Measurements from ENCODE around the gene PPFIA1. TPM values are rescaled to one million over a fixed set of nuclear protein-coding genes. Genes with fewer than 3 reads are reported as not detected.

Gene PPFIA1
- total and polyA plus RNA-seq, 2 of the 13 experiments (the other 11 are each of a cell fraction or from before 2014, with no cell fraction given) = 29.9 to 45.2 TPM

DNA sequence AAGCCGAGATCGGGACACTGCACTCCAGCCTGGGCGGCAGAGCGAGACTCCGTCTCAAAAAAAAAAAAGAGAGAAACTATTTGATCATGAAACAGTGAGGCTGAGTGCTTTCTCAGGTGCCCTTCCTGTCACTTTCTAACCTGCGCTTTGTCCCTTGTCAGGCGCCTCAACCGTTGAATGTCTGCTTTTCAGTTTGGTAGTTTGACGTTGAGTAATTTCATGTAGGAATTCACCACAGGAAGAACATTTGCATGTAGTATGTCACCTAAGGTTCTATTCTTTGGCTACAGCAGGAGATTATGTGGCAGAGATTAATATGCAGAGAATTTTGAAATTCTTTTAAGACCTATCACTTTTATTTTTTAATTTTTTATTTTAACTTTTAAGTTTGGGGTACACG lies 57.2 kb downstream of the PPFIA1 start:
- H3K27ac ChIP-seq (ENCODE audit: extremely low read length, insufficient read depth, low read length) = no peak overlapping the region
- ChIA-PET POLR2A (no interaction called here), CTCF (ENCODE audit: low intra/inter-chr PET ratio, low total read pairs) (no interaction called here)
- in situ Hi-C loops (cut with HindIII; ENCODE audit: extremely low pct_ligation_motif_present, low pct_unique_long_range_greater_than_20kb) (no loop called here), intact Hi-C loops (cut with micrococcal nuclease; ENCODE audit: unreplicated experiment) (no loop called here)
- no peaks in the 10 kb centered on the region for H3K4me1 ChIP-seq (ENCODE audit: insufficient read depth, low read length)
- H3K4me3 ChIP-seq (replicated peaks in 1 of 3; ENCODE audit: insufficient read depth in 1 of 3, low read depth in 2 of 3, low read length in 3 of 3) = no peak overlapping the region
- ATAC-seq = no peak
- H3K79me2 ChIP-seq (ENCODE audit: insufficient read depth, low read length) = no peaks in the 10 kb centered on the region
- no peaks in the 10 kb centered on the region for H3K9me3 ChIP-seq (ENCODE audit: low read length)
- no peaks in the 10 kb centered on the region for H4K20me1 ChIP-seq (ENCODE audit: insufficient read depth, low read length)
- 99% methylated on average over 10 of the region's 10 CpGs for WGBS (ENCODE audit: low lambda C conversion rate)
- no TSS peak for BruUV-seq (replicated peaks)
- no peak for DNase-seq (ENCODE audit: low spot score)
- peaks cover 22 to 72% of the 10 kb centered on the region in 2 experiments for H3K36me3 ChIP-seq (replicated peaks in 1 of 2; ENCODE audit: control insufficient read depth in 1 of 2, insufficient read depth in 2 of 2, low read length in 2 of 2)
- no peaks in the 10 kb centered on the region for H3K27me3 ChIP-seq (ENCODE audit: control insufficient read depth in 1 of 2, insufficient read depth in 2 of 2, low read length in 2 of 2)
- H2AFZ ChIP-seq (ENCODE audit: low read length) = no peak overlapping the region
- H3K9ac ChIP-seq (ENCODE audit: insufficient read depth, low read depth, low read length) = no peak overlapping the region
- no peak overlapping the region for H3K4me2 ChIP-seq (ENCODE audit: low read depth, low read length)
- no peak for FAIRE-seq
- TF ChIP-seq, protein P1, sequence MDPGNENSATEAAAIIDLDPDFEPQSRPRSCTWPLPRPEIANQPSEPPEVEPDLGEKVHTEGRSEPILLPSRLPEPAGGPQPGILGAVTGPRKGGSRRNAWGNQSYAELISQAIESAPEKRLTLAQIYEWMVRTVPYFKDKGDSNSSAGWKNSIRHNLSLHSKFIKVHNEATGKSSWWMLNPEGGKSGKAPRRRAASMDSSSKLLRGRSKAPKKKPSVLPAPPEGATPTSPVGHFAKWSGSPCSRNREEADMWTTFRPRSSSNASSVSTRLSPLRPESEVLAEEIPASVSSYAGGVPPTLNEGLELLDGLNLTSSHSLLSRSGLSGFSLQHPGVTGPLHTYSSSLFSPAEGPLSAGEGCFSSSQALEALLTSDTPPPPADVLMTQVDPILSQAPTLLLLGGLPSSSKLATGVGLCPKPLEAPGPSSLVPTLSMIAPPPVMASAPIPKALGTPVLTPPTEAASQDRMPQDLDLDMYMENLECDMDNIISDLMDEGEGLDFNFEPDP (CRISPR knock-in tag; conservative IDR thresholded peaks at IDR 0.05) = no peak
- TF ChIP-seq ZNF335 (CRISPR knock-in tag; IDR thresholded peaks at IDR 0.05) (no peak), GATAD2A (CRISPR knock-in tag; IDR thresholded peaks at IDR 0.05) (no peak), ZNF746 (CRISPR knock-in tag; IDR thresholded peaks at IDR 0.05) (no peak), KLF16 (CRISPR knock-in tag; IDR thresholded peaks at IDR 0.05) (no peak), JUN (CRISPR knock-in tag; IDR thresholded peaks at IDR 0.05) (no peak), ZBTB42 (CRISPR knock-in tag; IDR thresholded peaks at IDR 0.05) (no peak), SP4 (CRISPR knock-in tag; IDR thresholded peaks at IDR 0.05) (no peak), SRSF1 (optimal IDR thresholded peaks at IDR 0.05; ENCODE audit: low read depth, low read length) (no peak), THYN1 (CRISPR knock-in tag; IDR thresholded peaks at IDR 0.05; ENCODE audit: borderline replicate concordance, low read depth) (no peak), AHR (CRISPR knock-in tag; IDR thresholded peaks at IDR 0.05) (no peak)
- TF ChIP-seq, protein P2, sequence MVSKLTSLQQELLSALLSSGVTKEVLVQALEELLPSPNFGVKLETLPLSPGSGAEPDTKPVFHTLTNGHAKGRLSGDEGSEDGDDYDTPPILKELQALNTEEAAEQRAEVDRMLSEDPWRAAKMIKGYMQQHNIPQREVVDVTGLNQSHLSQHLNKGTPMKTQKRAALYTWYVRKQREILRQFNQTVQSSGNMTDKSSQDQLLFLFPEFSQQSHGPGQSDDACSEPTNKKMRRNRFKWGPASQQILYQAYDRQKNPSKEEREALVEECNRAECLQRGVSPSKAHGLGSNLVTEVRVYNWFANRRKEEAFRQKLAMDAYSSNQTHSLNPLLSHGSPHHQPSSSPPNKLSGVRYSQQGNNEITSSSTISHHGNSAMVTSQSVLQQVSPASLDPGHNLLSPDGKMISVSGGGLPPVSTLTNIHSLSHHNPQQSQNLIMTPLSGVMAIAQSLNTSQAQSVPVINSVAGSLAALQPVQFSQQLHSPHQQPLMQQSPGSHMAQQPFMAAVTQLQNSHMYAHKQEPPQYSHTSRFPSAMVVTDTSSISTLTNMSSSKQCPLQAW (CRISPR knock-in tag; IDR thresholded peaks at IDR 0.05) = no peak
- TF ChIP-seq, protein P3, sequence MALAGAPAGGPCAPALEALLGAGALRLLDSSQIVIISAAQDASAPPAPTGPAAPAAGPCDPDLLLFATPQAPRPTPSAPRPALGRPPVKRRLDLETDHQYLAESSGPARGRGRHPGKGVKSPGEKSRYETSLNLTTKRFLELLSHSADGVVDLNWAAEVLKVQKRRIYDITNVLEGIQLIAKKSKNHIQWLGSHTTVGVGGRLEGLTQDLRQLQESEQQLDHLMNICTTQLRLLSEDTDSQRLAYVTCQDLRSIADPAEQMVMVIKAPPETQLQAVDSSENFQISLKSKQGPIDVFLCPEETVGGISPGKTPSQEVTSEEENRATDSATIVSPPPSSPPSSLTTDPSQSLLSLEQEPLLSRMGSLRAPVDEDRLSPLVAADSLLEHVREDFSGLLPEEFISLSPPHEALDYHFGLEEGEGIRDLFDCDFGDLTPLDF (CRISPR knock-in tag; IDR thresholded peaks at IDR 0.05) = no peak
- TF ChIP-seq, protein P4, sequence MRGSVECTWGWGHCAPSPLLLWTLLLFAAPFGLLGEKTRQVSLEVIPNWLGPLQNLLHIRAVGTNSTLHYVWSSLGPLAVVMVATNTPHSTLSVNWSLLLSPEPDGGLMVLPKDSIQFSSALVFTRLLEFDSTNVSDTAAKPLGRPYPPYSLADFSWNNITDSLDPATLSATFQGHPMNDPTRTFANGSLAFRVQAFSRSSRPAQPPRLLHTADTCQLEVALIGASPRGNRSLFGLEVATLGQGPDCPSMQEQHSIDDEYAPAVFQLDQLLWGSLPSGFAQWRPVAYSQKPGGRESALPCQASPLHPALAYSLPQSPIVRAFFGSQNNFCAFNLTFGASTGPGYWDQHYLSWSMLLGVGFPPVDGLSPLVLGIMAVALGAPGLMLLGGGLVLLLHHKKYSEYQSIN (CRISPR knock-in tag; IDR thresholded peaks at IDR 0.05; ENCODE audit: borderline replicate concordance) = no peak
- TF ChIP-seq, protein P5, sequence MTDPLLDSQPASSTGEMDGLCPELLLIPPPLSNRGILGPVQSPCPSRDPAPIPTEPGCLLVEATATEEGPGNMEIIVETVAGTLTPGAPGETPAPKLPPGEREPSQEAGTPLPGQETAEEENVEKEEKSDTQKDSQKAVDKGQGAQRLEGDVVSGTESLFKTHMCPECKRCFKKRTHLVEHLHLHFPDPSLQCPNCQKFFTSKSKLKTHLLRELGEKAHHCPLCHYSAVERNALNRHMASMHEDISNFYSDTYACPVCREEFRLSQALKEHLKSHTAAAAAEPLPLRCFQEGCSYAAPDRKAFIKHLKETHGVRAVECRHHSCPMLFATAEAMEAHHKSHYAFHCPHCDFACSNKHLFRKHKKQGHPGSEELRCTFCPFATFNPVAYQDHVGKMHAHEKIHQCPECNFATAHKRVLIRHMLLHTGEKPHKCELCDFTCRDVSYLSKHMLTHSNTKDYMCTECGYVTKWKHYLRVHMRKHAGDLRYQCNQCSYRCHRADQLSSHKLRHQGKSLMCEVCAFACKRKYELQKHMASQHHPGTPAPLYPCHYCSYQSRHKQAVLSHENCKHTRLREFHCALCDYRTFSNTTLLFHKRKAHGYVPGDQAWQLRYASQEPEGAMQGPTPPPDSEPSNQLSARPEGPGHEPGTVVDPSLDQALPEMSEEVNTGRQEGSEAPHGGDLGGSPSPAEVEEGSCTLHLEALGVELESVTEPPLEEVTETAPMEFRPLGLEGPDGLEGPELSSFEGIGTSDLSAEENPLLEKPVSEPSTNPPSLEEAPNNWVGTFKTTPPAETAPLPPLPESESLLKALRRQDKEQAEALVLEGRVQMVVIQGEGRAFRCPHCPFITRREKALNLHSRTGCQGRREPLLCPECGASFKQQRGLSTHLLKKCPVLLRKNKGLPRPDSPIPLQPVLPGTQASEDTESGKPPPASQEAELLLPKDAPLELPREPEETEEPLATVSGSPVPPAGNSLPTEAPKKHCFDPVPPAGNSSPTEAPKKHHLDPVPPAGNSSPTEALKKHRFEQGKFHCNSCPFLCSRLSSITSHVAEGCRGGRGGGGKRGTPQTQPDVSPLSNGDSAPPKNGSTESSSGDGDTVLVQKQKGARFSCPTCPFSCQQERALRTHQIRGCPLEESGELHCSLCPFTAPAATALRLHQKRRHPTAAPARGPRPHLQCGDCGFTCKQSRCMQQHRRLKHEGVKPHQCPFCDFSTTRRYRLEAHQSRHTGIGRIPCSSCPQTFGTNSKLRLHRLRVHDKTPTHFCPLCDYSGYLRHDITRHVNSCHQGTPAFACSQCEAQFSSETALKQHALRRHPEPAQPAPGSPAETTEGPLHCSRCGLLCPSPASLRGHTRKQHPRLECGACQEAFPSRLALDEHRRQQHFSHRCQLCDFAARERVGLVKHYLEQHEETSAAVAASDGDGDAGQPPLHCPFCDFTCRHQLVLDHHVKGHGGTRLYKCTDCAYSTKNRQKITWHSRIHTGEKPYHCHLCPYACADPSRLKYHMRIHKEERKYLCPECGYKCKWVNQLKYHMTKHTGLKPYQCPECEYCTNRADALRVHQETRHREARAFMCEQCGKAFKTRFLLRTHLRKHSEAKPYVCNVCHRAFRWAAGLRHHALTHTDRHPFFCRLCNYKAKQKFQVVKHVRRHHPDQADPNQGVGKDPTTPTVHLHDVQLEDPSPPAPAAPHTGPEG (CRISPR knock-in tag; IDR thresholded peaks at IDR 0.05) = no peak

Measured in HepG2 (cell line).